ENCODE measurements around the gene CPVL. TPM values are rescaled to one million over a fixed set of nuclear protein-coding genes. Genes with fewer than 3 reads are reported as not detected.
A peak's percentile ranks its signal among the peaks of the same experiment; 100 is the strongest.

Gene CPVL
- total RNA-seq, 3 donors from 2014 or later (not counting 1 experiment from before 2014, with no cell fraction given), result 4.9 to 11.6 (median 9.8) TPM

DNA sequence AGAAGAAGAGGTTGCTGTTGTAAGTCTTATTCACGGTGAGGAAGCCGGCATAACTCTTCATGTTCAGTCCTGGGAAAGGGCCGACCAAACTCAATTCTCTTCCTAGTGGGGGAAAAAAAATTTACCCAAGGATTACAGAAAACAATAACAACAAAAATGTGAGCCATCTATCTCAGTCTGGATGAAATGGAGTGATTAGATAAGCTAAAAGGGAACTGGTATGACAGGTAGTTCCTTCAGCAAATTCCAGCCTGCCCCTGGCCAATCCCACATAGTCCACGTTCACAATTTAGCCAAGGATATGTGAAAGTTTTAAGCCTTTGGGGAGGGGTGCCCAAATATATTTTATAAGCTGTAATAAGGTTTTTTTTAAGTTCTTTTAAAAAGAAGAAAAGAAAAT, 33.6 kb downstream of the CPVL start:
- H3K9me3 Mint-ChIP-seq, result no peaks in the 10 kb centered on the region
- H3K4me1 ChIP-seq (ENCODE audit: control insufficient read depth, insufficient read depth, low read length), result peaks cover 7% of the 10 kb centered on the region
- no peak for DNase-seq
- H3K4me1 Mint-ChIP-seq, result peaks cover 9 to 12% of the 10 kb centered on the region in 2 donors
- no peak overlapping the region for H3K4me3 ChIP-seq (ENCODE audit: low read length)
- H3K36me3 Mint-ChIP-seq, result no peaks in the 10 kb centered on the region
- TF ChIP-seq, protein P1, sequence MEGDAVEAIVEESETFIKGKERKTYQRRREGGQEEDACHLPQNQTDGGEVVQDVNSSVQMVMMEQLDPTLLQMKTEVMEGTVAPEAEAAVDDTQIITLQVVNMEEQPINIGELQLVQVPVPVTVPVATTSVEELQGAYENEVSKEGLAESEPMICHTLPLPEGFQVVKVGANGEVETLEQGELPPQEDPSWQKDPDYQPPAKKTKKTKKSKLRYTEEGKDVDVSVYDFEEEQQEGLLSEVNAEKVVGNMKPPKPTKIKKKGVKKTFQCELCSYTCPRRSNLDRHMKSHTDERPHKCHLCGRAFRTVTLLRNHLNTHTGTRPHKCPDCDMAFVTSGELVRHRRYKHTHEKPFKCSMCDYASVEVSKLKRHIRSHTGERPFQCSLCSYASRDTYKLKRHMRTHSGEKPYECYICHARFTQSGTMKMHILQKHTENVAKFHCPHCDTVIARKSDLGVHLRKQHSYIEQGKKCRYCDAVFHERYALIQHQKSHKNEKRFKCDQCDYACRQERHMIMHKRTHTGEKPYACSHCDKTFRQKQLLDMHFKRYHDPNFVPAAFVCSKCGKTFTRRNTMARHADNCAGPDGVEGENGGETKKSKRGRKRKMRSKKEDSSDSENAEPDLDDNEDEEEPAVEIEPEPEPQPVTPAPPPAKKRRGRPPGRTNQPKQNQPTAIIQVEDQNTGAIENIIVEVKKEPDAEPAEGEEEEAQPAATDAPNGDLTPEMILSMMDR (IDR thresholded peaks at IDR 0.05), result no peak
- intact Hi-C loops (cut with micrococcal nuclease), result loop anchor here (5.0 kb wide), 1 partner anchor 295 kb away; no protein-coding TSS in a partner anchor
- no peaks in the 10 kb centered on the region for H3K36me3 ChIP-seq (ENCODE audit: control insufficient read depth, insufficient read depth, low read length)
- H3K27ac Mint-ChIP-seq, result peak overlapping the region in 1 of 2 donors; percentile 3
- H3K4me3 Mint-ChIP-seq, result no peak overlapping the region
- H3K9me3 ChIP-seq (ENCODE audit: control insufficient read depth, insufficient read depth, low read length), result no peaks in the 10 kb centered on the region
- H3K27me3 ChIP-seq (ENCODE audit: control insufficient read depth, insufficient read depth, low read length), result no peaks in the 10 kb centered on the region
- no peak for ATAC-seq
- no peak overlapping the region for H3K27ac ChIP-seq (ENCODE audit: low read length)
- H3K27me3 Mint-ChIP-seq (ENCODE audit: low read depth in 2 of 2), result peaks cover 21 to 43% of the 10 kb centered on the region in 2 donors
- WGBS (ENCODE audit: insufficient coverage), result no CpG with 5 or more reads among the region's 4 CpGs

DNA sequence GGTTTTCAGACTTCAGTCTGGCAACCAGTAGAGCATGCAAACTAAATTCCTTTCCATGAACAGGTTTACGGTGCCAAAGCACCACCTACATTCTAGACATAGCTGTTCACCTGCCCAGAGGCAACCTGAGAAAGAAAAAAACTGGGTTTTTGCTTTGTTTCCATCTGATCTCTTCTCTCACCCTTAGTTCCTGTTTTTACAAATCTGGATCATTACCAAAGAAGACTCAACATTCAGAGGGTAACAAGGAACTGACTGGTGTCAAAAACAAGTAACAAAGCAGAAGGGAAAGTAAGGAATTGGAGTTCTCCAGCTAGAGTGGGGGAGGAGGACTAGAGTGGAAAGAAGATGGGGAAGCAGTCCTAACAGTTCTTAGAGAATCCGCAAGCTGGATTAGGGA, 36.4 kb downstream of the CPVL start:
- Mint-ChIP-seq H3K27me3 (ENCODE audit: low read depth in 2 of 2) (peaks cover 14 to 25% of the 10 kb centered on the region in 2 donors), H3K4me1 (peaks cover 9 to 12% of the 10 kb centered on the region in 2 donors), H3K36me3 (no peaks in the 10 kb centered on the region), H3K27ac (no peak overlapping the region), H3K4me3 (no peak overlapping the region), H3K9me3 (no peaks in the 10 kb centered on the region)
- Histone ChIP-seq H3K27me3 (ENCODE audit: control insufficient read depth, insufficient read depth, low read length) (no peaks in the 10 kb centered on the region), H3K9me3 (ENCODE audit: control insufficient read depth, insufficient read depth, low read length) (no peaks in the 10 kb centered on the region), H3K36me3 (ENCODE audit: control insufficient read depth, insufficient read depth, low read length) (no peaks in the 10 kb centered on the region), H3K27ac (ENCODE audit: low read length) (no peak overlapping the region), H3K4me1 (ENCODE audit: control insufficient read depth, insufficient read depth, low read length) (peaks cover 7% of the 10 kb centered on the region), H3K4me3 (ENCODE audit: low read length) (no peak overlapping the region)
- intact Hi-C loops (cut with micrococcal nuclease), result loop anchor here (5.0 kb wide), 1 partner anchor 297 kb away; no protein-coding TSS in a partner anchor
- ATAC-seq (no peak), DNase-seq (no peak)
- TF ChIP-seq, protein P1 (IDR thresholded peaks at IDR 0.05), result no peak
- WGBS (ENCODE audit: insufficient coverage), result 81% methylated on average over 2 of the region's 2 CpGs

DNA sequence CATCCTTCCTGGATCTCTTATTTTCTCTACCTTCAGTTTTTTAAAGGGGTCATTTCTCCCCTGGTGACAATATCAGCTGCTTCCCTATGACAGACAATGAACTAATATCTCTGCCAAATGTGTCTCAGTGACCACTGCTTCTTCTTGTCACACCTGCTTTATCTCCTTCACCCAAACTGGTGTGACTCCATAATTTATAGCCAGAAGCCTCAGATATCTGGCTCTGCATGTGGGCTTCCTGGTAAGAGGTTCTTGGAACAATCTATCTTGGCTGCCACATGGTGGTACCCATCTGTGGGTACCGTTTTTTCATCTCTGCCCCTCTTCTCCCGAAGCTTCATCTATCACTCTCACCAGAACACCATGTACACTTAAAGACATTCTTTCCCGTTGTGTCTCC, 37.0 kb downstream of the CPVL start:
- Histone ChIP-seq H3K27ac (ENCODE audit: low read length) (no peak overlapping the region), H3K4me1 (ENCODE audit: control insufficient read depth, insufficient read depth, low read length) (peaks cover 7% of the 10 kb centered on the region), H3K36me3 (ENCODE audit: control insufficient read depth, insufficient read depth, low read length) (no peaks in the 10 kb centered on the region), H3K27me3 (ENCODE audit: control insufficient read depth, insufficient read depth, low read length) (no peaks in the 10 kb centered on the region), H3K4me3 (ENCODE audit: low read length) (no peak overlapping the region), H3K9me3 (ENCODE audit: control insufficient read depth, insufficient read depth, low read length) (no peaks in the 10 kb centered on the region)
- TF ChIP-seq, protein P1 (IDR thresholded peaks at IDR 0.05), result no peak
- H3K36me3 Mint-ChIP-seq, result no peaks in the 10 kb centered on the region
- H3K4me1 Mint-ChIP-seq, result peaks cover 9 to 12% of the 10 kb centered on the region in 2 donors
- DNase-seq (no peak), ATAC-seq (no peak)
- no peak overlapping the region for H3K27ac Mint-ChIP-seq
- 36% methylated on average over 3 of the region's 3 CpGs for WGBS (ENCODE audit: insufficient coverage)
- H3K27me3 Mint-ChIP-seq (ENCODE audit: low read depth in 2 of 2), result peaks cover 14 to 21% of the 10 kb centered on the region in 2 donors
- H3K4me3 Mint-ChIP-seq, result no peak overlapping the region
- no peaks in the 10 kb centered on the region for H3K9me3 Mint-ChIP-seq
- intact Hi-C loops (cut with micrococcal nuclease), result no loop called here

DNA sequence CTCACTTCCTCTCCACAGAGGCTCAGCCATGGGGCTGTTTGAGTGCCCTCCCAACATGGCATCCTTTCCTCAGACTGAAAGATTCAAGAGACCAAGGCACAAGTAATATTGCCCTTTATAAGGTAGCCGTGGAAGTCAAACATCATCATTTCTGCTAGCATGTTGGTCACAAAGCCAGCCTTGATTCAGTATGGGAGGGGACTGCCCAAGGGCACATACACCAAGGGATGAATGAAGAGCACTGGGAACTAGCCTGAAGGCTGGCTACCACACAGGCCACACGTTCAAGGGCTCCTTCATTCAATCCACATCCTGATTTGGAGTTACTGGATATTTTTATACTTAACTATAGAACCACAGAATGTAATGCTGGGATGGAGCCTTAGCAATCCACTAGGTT, 39.3 kb downstream of the CPVL start:
- TF ChIP-seq, protein P1 (IDR thresholded peaks at IDR 0.05), result no peak
- DNase-seq (no peak), ATAC-seq (no peak)
- no peaks in the 10 kb centered on the region for H3K9me3 ChIP-seq (ENCODE audit: control insufficient read depth, insufficient read depth, low read length)
- no peaks in the 10 kb centered on the region for H3K36me3 ChIP-seq (ENCODE audit: control insufficient read depth, insufficient read depth, low read length)
- H3K4me3 Mint-ChIP-seq, result no peak overlapping the region
- no peaks in the 10 kb centered on the region for H3K4me1 ChIP-seq (ENCODE audit: control insufficient read depth, insufficient read depth, low read length)
- intact Hi-C loops (cut with micrococcal nuclease), result no loop called here
- no peaks in the 10 kb centered on the region for H3K27me3 ChIP-seq (ENCODE audit: control insufficient read depth, insufficient read depth, low read length)
- 100% methylated on average over 1 of the region's 2 CpGs for WGBS (ENCODE audit: insufficient coverage)
- no peaks in the 10 kb centered on the region for H3K36me3 Mint-ChIP-seq
- peaks cover 5 to 9% of the 10 kb centered on the region in 2 donors for H3K4me1 Mint-ChIP-seq
- peaks cover 7 to 21% of the 10 kb centered on the region in 2 donors for H3K27me3 Mint-ChIP-seq (ENCODE audit: low read depth in 2 of 2)
- no peak overlapping the region for H3K4me3 ChIP-seq (ENCODE audit: low read length)
- H3K27ac ChIP-seq (ENCODE audit: low read length), result no peak overlapping the region
- H3K9me3 Mint-ChIP-seq, result no peaks in the 10 kb centered on the region
- no peak overlapping the region for H3K27ac Mint-ChIP-seq

Data from natural killer cell (primary cell).